ENCODE data around the gene PTGDS.

Gene PTGDS

DNA sequence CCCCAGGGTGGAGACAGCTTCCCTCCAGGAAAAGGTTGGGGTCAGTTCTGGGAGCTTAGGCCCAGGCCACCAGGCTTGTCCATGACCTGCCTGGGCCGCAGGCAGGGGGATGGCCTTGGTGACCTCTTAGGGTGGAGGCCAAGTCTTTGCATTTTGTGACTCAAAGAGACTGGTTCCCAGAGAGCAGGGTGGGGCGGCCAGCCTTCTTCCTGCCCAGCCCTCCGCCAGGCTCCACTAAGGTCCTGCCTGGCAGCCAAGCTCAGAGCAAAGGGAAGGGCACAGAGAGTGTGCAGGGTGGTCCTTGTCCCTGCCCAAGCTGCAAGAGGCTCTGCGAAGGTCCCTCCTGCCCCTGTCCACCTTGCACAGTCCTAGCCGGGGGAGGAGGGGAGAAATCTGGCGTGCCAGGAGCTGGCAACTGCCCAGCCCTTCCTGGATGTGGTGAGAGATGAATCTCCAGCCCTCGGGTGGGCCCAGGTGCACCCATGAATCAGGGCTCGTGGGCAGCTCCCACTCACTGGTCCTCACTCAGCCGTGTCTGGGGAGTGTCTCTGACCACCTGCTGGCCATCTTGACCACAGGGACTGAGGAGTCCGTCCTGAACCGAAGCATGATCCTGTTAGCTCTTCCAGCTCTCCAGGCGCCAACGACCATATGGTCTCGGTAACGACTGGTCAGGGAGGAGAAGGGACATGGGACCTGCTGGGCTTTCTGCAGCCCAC, 2.3 kb upstream of the PTGDS start:
- no peak for DNase-seq

DNA sequence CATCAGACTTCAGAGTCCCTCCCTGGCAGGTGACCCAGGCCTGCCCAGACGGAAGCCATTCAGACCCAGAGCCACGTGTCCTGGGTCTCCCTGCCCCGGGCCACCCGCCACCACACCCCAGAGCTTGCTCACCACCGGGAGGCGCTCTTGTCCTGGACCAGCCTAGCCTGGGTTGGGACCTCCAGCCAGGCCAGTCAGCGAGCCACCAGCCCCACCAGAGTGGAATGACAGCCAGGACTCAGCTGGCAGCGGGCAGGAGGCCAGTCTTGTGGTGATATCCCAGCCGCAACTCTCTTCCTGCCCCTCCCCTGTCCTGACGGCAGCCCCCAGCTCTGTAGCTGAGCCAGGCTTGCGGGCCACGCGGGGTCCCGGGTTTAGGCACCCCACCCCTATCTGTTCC, 1.7 kb upstream of the PTGDS start:
- DNase-seq = peak in 1 of 2 donors; percentile 58

- DNase-seq = no peak
These were observed 357 bp downstream of the PTGDS start for GRCh38 chr9:136977649-136978072.

DNA sequence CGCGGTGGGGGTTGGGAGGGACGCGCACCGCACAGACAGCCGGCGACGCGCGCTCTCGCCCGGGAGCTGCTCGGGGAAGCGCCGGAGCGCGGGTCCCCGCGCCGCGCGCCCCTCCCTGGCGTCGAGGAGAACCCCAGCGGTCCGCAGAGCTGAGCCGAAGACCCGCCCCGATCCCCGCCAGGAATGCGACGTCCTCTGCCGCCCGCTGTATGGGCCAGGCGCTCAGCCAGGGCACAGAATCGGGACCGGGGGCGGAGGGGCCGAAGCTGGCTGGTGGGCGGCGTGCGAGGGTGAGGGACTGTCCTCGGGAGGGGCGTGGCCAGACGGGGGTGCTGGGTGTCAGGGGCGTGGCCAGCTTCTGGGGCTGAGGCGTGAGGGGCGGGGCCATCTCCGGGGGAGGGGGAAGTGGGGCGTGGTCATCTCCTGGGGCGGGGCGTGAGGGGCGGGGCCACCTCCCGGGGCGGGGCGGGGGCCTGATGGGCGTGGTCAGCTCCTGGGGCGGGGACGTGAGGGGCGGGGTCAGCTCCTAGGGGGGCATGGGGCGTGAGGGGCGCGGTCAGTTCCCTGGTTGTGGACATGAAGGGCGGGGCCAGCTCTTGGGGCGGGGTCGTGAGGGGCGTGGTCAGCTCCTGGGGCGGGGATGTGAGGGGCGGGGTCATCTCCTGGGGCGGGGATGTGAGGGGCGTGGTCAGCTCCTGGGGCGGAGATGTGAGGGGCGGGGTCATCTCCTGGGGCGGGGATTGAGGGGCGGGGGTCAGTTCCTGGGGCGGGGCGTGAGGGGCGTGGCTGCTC, 965 bp downstream of the PTGDS start:
- DNase-seq = peak; percentile 71 to 73

DNA sequence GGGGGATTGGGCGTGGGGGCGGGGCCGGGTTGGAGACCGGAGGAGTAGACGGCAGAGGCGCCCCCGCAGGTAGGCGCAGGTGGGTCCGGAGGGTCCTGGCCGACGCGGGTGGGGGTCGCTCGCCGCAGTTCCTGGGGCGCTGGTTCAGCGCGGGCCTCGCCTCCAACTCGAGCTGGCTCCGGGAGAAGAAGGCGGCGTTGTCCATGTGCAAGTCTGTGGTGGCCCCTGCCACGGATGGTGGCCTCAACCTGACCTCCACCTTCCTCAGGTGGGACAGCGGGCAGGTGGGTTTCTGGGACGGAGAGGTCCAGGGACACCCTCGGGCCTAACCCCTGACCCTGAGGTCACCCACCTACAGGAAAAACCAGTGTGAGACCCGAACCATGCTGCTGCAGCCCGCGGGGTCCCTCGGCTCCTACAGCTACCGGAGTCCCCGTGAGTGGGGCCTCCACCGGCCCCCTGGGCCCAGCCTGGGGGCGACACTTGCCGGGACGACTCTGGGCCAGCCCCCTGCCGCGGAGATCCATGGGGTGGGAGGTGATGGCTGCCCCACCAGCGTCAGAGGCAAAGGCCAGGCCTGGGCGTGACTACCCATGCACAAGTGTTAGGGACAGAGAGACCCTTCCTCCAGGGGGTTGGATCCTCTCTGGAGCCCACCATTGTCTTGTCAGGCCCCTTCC, 1.7 kb downstream of the PTGDS start:
- no peak for DNase-seq

GRCh38 chr9:136979769-136980587, 2.7 kb downstream of the PTGDS start:
- no peak for DNase-seq

GRCh38 chr9:136980669-136981478, 3.6 kb downstream of the PTGDS start:
- no peak for DNase-seq

DNA sequence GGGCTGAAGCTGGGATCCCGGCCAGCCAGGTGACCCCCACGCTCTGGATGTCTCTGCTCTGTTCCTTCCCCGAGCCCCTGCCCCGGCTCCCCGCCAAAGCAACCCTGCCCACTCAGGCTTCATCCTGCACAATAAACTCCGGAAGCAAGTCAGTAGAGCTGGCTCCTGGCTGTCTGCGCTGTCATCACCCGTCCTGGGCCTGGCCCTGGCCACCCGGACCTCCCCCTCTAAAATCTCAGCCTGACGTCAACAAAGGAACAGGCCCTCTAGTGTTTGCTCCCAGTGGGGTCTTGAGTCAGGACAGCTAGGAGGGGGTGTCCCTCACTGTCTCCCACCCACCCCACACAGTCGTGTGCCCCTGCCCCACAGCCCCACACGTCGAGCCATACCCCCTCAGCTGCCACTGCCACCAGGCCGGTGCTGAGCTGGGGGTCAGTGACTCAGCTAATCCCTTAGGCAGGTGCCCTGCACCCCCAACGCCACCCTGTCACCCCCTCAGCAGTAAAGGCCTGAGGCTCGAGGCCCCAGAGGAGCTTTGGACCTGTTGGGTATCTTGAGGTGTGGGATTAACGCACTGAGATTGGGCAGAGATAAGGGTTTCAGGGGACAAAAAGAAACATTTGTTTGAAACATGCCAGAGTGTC, 4.4 kb downstream of the PTGDS start:
- DNase-seq = no peak

DNA sequence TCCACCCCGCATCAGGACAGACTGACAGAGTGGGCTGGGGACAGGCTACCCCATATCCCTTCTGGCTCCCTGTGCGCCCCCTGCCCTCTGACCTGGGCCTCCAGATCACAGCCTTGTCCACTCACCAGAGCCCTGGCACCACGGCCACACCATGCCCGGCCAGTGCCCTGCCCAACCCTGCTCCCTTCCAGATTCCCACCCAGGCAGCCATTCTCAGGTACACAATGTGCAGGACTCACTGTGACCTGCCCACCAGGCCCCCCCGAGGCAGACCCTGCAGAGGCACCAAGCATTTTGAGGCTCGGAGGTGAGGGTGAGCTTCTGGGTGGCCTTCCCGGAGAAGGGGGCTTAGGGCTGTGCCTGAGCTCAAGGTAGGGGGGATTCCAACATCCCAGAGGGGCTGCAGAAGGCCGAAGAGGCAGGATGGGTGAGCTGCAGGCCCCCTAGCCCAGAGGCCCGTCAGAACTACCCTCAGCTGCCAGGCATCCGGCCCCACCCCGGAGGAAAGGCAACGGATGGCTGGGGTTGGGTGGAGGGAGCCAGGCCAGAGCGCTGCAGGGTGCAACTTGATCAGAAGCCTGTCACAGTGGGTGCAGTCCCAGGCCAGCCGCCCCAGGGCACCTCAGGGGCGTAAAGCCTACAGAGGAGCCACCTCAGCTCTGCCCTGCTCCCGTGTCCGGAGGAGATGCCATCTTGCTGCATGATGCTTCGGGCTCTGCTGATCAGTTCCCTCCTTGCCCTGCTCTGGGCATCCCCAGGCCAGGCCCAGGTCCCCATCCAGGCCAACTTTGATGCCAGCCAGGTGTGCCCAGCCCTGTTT, 5.1 kb downstream of the PTGDS start, which contains the start of gene LCNL1:
Gene LCNL1, plus strand, starts transcription at position 762 of the 820 bp plus-strand sequence. CDS start 594 bp downstream, outside the sequence.
- DNase-seq = no peak

GRCh38 chr9:136983167-136983566, 5.9 kb downstream of the PTGDS start:
- no peak for DNase-seq

DNA sequence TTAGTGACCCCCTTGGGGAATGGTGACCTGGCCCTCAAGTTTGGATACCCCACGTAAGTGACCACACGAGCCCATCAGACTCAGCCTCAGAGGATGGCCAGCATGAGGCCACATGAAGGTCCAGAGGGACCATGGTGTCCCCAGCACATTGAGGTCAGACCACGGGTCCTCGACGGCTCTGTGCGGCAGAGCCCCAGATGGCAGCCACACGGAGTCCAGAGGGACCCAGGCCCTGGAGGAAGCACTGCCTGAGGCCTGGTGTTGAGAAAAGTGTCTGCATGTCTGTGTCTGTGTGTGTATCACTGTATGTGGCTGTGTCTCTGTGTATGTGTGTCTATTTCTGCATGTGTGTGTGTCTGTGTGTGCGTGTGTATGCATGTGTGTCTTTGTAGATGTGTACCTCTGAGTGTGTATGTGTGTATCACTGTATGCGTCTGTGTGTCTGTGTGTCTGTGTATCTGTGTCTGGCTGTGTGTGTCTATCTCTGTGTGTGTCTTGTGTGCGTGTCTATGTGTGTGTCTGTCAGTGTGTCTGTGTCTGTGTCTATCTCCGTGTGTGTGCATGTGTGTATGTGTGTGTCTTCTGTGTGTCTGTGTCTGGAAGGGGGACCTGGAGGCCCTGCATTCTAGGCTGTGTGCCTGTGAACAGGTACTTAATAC, 6.5 kb downstream of the PTGDS start:
- DNase-seq = no peak

DNA sequence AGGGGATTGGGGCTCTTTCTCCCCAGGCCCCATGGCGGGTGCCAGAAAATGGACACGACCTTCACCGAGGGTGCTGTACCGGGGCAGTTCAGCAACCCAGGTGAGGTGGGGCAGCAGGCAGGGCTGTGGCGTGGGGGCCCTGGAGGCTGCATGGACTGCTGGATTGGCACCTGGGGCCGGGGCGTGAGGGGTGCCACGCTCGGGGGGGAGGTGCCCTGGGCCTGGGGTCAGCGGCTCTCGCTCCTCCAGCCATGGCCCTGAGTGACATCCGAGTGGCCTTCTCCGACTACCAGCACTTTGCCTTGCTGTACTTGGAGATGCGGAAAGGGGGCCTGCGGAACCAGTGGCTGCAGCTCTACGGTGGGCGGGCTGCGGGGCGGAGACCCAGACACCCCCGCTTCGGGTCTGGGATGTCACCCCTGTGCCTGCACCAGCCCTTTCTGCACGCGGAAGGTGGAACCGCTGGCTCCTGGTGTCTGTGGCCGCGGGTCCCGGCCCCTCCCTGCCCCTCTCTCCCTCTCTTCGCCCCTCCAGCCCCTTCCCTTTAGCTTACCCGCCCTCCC, 7.2 kb downstream of the PTGDS start:
- no peak for DNase-seq

- no peak for DNase-seq
These were observed 7.8 kb downstream of the PTGDS start for GRCh38 chr9:136985027-136985602.

GRCh38 chr9:136985853-136986252, 8.5 kb downstream of the PTGDS start:
- DNase-seq = no peak

GRCh38 chr9:136988872-136989271, 11.6 kb downstream of the PTGDS start:
- DNase-seq = no peak

DNA sequence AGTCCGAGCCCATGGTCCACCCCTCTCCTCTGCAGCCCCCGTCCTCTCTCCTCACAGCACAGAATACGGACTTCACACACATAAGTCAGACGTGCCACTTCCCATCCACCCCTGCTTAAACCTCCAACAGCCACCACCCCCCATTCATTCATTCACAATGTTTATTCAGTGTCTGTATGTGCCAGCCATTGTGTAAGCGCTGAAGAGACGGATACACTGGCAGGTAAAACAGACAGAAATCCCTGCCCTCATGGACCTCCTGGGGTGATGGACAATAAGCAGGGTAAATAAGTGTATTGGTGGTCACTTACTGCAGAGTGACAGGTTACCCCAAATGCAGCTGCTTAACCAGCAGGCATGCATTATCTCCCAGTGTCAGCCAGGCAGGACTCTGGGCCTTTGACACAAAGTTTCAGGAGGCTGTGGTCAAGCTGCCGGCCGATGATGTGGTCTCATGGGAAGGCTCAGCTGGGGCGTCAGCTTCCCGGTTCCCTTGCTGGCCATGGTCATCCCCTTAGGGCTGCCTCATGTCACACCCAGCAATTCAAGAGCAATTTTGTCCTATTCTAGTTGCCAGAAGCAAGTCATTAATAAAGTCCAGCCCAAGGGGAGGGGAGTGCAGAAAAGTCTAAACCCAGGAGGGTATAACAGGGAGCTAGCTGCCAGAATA, 13.1 kb downstream of the PTGDS start:
- no peak for DNase-seq

DNA sequence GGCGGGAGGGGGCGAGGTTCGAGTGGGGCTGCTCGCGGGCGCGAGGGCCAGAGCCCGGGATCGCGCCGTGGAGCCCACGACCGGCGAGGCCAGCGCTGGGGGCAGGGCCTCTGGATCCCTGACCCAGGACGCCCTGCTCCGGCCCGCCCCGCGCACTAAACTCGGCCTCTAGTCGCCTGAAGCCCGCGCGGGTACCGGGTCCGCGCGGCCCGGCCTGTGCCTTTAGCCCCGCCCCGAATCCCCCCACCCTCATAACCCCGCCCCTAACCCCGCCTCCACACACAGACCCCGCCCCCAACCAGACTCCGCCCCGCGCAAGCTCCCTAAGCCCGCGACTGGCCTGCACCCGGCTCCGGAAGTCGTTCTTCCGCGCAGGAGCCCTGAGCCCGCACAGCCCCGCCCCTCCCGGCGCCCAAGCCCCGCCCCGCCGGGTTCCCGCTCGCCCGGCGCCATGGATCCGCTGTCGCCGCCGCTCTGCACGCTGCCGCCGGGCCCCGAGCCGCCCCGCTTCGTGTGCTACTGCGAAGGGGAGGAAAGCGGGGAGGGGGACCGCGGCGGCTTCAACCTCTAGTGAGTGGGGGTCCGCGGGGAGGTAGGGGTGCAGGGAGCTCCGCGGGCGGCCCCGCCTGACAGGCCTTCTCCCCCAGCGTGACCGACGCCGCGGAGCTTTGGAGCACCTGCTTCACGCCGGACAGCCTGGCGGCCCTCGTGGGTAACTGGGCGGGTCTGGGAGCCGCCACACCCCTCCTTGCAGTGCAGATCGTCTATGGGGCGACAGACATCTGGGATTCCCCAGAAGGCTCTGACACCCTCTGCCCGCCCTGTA, 14.9 kb downstream of the PTGDS start, which contains the start of gene PAXX:
Gene PAXX, plus strand, starts transcription at position 430 of the 826 bp plus-strand sequence. Its CDS starts 22 bp downstream, at position 452.
- DNase-seq = peak; percentile 96 to 97
